Rectal smooth muscle tissue (tissue), 1 donor: ENCODE measurements around the gene IL12RB2.
A peak's percentile ranks its signal among the peaks of the same experiment; 100 is the strongest.

Source experiments
- H3K27ac ChIP-seq: one replicate; pipeline ENCODE4 v1.7.0; 2013; ENCODE audit warnings: low read depth, low read length, inconsistent platforms
- H3K27me3 ChIP-seq: one replicate; pipeline ENCODE4 v1.7.0; 2013; ENCODE audit warnings: low read length; ENCODE audit not compliant: control insufficient read depth, insufficient read depth
- H3K36me3 ChIP-seq: one replicate; pipeline ENCODE4 v1.7.0; 2013; ENCODE audit warnings: low read length; ENCODE audit not compliant: control insufficient read depth, insufficient read depth
- H3K4me1 ChIP-seq: one replicate; pipeline ENCODE4 v1.7.0; 2013; ENCODE audit warnings: low read length; ENCODE audit not compliant: control insufficient read depth, insufficient read depth
- H3K4me3 ChIP-seq: one replicate; pipeline ENCODE4 v1.7.0; 2013; ENCODE audit warnings: low read length
- H3K9ac ChIP-seq: one replicate; pipeline ENCODE4 v1.7.0; 2013; ENCODE audit warnings: low read length

Gene IL12RB2

GRCh38 chr1:67307251-67308060 is at the start of gene IL12RB2:
TSS of gene IL12RB2 (plus strand) at chr1:67307873. CDS start at chr1:67320369, 12,496 bp downstream.
- Histone ChIP-seq H3K27me3 (peaks cover 6% of the 10 kb centered on the region), H3K27ac (no peak within 1 kb of the TSS), H3K9ac (no peak within 1 kb of the TSS), H3K36me3 (no peaks in the 10 kb centered on the region), H3K4me1 (no peaks in the 10 kb centered on the region), H3K4me3 (peak within 1 kb of the TSS; percentile 52)

GRCh38 chr1:67261680-67262079 is 46.0 kb upstream of the IL12RB2 start:
- H3K4me1 ChIP-seq, result no peaks in the 10 kb centered on the region
- no peak overlapping the region for H3K4me3 ChIP-seq
- H3K27ac ChIP-seq, result no peak overlapping the region
- no peaks in the 10 kb centered on the region for H3K36me3 ChIP-seq
- no peak overlapping the region for H3K9ac ChIP-seq
- no peaks in the 10 kb centered on the region for H3K27me3 ChIP-seq

- no peaks in the 10 kb centered on the region for H3K27me3 ChIP-seq
- no peak overlapping the region for H3K9ac ChIP-seq
- no peaks in the 10 kb centered on the region for H3K4me1 ChIP-seq
- H3K27ac ChIP-seq, result no peak overlapping the region
- H3K36me3 ChIP-seq, result no peaks in the 10 kb centered on the region
- H3K4me3 ChIP-seq, result no peak overlapping the region
These were observed 44.9 kb upstream of the IL12RB2 start for GRCh38 chr1:67262735-67263134.

GRCh38 chr1:67264152-67264551 is 43.5 kb upstream of the IL12RB2 start:
- Histone ChIP-seq H3K27ac (no peak overlapping the region), H3K4me1 (no peaks in the 10 kb centered on the region), H3K9ac (no peak overlapping the region), H3K4me3 (no peak overlapping the region), H3K27me3 (no peaks in the 10 kb centered on the region), H3K36me3 (no peaks in the 10 kb centered on the region)

- no peaks in the 10 kb centered on the region for H3K4me1 ChIP-seq
- H3K36me3 ChIP-seq, result no peaks in the 10 kb centered on the region
- H3K27me3 ChIP-seq, result no peaks in the 10 kb centered on the region
- no peak overlapping the region for H3K4me3 ChIP-seq
- H3K9ac ChIP-seq, result no peak overlapping the region
- no peak overlapping the region for H3K27ac ChIP-seq
These were observed 42.8 kb upstream of the IL12RB2 start for GRCh38 chr1:67264899-67265298.

- no peaks in the 10 kb centered on the region for H3K36me3 ChIP-seq
- H3K4me3 ChIP-seq, result no peak overlapping the region
- no peaks in the 10 kb centered on the region for H3K27me3 ChIP-seq
- H3K27ac ChIP-seq, result no peak overlapping the region
- no peaks in the 10 kb centered on the region for H3K4me1 ChIP-seq
- no peak overlapping the region for H3K9ac ChIP-seq
These were observed 38.6 kb upstream of the IL12RB2 start for GRCh38 chr1:67269061-67269460.

- Histone ChIP-seq H3K4me1 (no peaks in the 10 kb centered on the region), H3K36me3 (no peaks in the 10 kb centered on the region), H3K4me3 (no peak overlapping the region), H3K27ac (no peak overlapping the region), H3K27me3 (no peaks in the 10 kb centered on the region), H3K9ac (no peak overlapping the region)
These were observed 37.1 kb upstream of the IL12RB2 start for GRCh38 chr1:67270541-67270940.

- Histone ChIP-seq H3K27ac (no peak overlapping the region), H3K4me3 (no peak overlapping the region), H3K36me3 (no peaks in the 10 kb centered on the region), H3K4me1 (no peaks in the 10 kb centered on the region), H3K27me3 (no peaks in the 10 kb centered on the region), H3K9ac (no peak overlapping the region)
These were observed 34.1 kb upstream of the IL12RB2 start for GRCh38 chr1:67273591-67273990.

- Histone ChIP-seq H3K4me3 (no peak overlapping the region), H3K36me3 (no peaks in the 10 kb centered on the region), H3K9ac (no peak overlapping the region), H3K27ac (no peak overlapping the region), H3K4me1 (no peaks in the 10 kb centered on the region), H3K27me3 (no peaks in the 10 kb centered on the region)
These were observed 32.9 kb upstream of the IL12RB2 start for GRCh38 chr1:67274623-67275325.

GRCh38 chr1:67280696-67281095 is 27.0 kb upstream of the IL12RB2 start:
- Histone ChIP-seq H3K27me3 (no peaks in the 10 kb centered on the region), H3K4me1 (no peaks in the 10 kb centered on the region), H3K36me3 (no peaks in the 10 kb centered on the region), H3K4me3 (no peak overlapping the region), H3K27ac (no peak overlapping the region), H3K9ac (no peak overlapping the region)

GRCh38 chr1:67281244-67281643 is 26.4 kb upstream of the IL12RB2 start:
- H3K27me3 ChIP-seq, result no peaks in the 10 kb centered on the region
- H3K27ac ChIP-seq, result no peak overlapping the region
- no peaks in the 10 kb centered on the region for H3K4me1 ChIP-seq
- H3K36me3 ChIP-seq, result no peaks in the 10 kb centered on the region
- H3K9ac ChIP-seq, result no peak overlapping the region
- H3K4me3 ChIP-seq, result no peak overlapping the region

- no peak overlapping the region for H3K9ac ChIP-seq
These were observed 21.7 kb upstream of the IL12RB2 start for GRCh38 chr1:67285780-67286488.

More at GRCh38 chr1:67285780-67286488, 21.7 kb upstream of the IL12RB2 start:
- no peak overlapping the region for H3K27ac ChIP-seq
- no peak overlapping the region for H3K4me3 ChIP-seq
- H3K4me1 ChIP-seq, result no peaks in the 10 kb centered on the region
- no peaks in the 10 kb centered on the region for H3K36me3 ChIP-seq
- no peaks in the 10 kb centered on the region for H3K27me3 ChIP-seq
